ENCODE data around the gene PLXNA2.
A peak's percentile ranks its signal among the peaks of the same experiment; 100 is the strongest.

PLXNA2 gene, protein sequence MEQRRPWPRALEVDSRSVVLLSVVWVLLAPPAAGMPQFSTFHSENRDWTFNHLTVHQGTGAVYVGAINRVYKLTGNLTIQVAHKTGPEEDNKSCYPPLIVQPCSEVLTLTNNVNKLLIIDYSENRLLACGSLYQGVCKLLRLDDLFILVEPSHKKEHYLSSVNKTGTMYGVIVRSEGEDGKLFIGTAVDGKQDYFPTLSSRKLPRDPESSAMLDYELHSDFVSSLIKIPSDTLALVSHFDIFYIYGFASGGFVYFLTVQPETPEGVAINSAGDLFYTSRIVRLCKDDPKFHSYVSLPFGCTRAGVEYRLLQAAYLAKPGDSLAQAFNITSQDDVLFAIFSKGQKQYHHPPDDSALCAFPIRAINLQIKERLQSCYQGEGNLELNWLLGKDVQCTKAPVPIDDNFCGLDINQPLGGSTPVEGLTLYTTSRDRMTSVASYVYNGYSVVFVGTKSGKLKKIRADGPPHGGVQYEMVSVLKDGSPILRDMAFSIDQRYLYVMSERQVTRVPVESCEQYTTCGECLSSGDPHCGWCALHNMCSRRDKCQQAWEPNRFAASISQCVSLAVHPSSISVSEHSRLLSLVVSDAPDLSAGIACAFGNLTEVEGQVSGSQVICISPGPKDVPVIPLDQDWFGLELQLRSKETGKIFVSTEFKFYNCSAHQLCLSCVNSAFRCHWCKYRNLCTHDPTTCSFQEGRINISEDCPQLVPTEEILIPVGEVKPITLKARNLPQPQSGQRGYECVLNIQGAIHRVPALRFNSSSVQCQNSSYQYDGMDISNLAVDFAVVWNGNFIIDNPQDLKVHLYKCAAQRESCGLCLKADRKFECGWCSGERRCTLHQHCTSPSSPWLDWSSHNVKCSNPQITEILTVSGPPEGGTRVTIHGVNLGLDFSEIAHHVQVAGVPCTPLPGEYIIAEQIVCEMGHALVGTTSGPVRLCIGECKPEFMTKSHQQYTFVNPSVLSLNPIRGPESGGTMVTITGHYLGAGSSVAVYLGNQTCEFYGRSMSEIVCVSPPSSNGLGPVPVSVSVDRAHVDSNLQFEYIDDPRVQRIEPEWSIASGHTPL (N-terminal part only)

DNA sequence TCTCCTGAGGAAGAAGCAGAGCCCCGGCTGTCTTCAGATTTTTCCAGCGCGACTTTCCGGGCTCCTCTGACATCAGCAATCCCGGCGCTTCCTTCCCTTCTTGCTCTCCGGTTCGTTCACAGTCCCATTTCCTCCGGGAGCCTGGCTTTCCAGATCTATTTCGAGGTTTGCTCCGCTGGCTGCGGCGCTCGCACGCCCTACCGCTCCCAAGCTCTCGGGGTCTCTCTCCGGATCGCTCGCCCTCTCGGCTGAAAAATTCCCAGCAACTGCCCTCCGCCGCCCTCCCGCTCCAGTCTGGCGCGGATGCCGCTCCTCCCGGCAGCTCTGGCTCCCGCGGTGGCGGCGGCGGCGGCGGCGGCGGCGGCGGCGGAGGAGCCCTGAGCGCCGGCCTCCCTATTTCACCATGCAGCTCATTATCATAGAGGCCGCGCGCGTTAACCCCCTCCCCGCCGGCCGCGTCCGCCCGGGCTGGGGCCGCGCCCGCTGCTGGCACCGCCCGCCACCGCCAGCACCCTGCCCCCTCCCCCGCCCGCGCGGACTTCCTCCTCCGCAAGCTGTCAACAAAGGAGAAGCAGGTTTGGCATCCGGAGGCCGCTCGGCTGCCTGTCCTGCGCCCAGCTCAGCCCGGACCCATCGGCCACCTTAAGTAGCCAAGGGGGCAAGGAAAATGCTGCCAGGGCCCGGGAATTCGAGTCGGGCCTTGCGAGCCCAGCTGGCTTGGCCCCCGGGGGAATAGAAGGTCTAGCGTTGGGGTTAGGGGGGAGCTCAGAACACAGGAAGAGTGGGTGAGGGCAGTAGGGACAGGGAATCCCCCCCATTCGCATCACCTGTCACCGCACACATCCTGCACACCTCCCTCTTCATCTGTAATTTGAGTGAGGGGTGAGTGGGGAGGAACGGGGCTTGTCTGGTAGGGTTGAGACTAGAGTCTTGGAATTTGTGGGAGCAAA lies at the start of gene PLXNA2:
PLXNA2 (minus strand) TSS at position 418 of the 950 bp plus-strand sequence. CDS start 26,462 bp downstream, outside the sequence.
- DNase-seq: peak; percentile 84

DNA sequence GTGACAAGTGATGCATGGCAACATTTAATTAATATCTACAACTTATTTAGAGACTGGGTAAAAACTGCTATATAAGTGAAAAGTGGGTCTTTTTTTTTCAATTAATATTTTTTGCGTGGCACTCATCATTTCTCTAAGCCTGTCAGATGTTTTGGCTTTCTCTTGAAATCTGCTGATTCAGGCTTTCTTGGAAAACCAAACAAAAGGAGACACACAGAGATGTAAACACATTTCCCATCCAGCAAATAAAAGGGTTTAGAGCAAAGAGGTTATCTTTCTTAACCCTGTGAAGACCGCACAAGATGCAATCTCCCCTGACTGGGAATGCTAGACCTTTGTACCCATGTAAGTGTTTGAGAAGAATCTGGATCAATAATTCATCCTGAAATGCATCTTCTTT lies 48.7 kb upstream of the PLXNA2 start:
- DNase-seq: no peak

DNA sequence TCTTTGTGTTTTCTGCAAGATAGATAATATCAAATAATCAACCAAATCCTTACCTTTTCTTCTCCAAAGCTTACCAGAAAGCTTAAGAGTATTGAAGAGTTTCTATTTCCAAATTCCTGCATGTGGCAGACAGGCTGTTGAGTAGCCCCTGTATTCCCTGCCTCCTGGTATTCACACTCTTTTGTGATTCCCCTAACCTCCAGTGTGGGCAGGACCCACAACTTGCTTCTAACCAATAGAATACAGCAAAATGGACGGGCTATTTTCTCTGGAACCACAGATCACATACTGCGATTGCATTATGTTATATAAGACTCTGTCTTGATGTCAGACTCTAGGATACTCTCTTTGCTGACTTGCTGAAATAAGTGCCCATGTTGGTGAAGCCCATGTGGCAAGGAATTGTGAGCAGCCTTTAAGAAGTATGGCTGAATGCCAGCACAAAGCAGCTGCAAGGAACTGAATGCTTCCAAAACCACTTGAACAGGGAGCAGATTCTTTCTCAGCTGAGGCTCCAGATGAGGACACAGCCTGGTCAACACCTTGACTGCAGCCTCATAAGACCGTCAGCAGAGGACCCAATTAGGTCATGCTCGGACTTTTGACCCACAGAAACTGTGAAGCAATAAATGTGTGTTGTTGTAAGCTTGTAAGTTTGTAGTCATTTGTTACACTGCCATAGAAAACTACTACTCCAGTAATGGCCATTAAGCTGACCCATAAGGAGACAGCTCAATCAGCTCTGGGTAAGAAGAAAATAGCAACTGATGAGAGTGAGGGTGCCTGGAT lies 47.9 kb upstream of the PLXNA2 start:
- DNase-seq: no peak

DNA sequence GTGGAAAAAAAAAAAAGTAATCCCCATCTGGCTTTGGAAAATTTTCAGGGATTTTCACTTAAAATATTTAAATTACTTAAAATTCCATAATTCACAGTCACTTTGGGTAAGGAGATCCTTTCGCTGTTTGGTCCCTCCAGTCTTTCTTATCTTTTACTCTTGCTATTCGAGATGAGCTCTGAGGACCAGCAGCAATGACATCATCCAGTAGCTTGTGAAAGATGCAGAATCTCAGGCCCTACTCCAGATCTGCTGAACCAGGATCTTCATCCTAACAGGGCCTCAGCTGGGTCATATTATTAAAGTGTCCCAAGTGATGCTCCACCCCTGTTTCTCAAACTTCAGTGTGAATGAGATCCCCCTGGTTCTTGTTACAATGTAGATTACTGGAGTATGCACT lies 46.9 kb upstream of the PLXNA2 start:
- no peak for DNase-seq

DNA sequence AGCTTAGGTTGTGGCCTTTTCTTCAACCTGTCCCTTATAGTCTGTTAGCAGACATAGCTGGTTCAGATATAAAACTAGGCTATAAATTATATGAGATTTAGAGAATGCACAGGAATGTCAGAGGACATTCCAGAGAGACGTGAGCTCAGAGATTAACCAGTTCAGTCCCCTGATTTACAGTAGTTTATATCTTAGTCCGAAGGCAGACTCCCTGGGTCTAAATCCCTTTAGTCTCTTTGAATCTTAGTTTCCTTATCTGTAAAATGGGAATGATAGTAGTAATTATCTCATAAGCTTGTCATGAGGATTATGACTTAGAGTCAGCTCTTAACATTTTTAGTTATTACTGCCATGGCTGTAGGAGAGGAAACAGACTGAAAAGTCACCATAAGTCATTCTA lies 45.5 kb upstream of the PLXNA2 start:
- DNase-seq: no peak

DNA sequence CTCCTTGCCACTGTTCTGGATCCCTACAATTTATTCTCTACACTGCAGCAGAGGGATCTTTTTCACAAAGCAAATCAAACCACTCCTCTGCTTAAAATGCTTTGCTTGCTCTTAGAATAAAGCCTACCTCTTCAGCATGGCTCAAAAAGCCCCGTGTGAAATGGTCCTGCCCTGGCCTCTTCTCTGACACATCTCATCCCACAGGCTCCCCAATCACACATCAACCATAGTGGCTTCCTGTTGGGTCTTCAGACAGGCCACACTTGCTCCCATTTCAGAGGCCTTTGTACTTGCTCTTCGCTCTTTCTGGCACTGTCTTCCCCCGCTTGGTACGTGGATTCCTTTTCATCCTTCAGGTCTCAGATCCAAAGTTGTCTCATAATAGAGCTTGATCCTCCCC lies 44.3 kb upstream of the PLXNA2 start:
- no peak for DNase-seq

DNA sequence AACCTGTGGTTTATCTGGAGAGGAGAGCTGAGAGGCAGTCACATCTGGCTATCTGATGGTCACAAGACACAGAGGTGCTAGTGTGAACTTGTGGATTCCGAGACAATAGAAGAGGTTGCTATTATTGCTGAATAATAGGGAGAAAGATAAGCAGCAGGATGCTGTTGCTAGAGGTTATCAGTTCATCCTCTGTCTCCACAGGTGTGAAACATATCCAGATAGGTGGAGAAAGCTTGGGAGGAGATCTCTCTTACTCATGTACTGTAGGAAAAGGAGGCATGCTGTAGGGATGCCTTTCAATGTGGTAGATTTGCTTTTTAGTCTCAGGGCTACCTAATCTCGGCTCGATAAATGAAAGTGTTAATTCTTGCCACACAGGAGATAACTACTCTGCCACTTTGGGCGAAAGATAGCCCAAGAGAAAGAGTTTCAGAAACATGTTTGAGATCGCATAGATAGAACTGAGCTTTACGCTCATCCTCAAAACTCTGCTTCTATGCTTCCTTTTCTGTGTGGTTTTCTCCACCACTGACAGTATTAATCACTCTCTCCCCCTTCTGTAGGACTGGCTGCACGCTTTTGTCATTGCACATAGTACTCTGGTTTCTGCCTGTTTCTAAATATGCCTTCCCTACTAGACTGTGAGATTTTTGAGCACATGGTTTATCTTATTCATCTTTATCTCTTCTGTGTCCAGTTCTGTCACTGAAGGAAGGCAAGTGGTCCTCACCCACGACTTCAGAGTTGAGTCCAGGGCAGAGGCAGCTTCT lies 36.7 kb upstream of the PLXNA2 start:
- DNase-seq: no peak

DNA sequence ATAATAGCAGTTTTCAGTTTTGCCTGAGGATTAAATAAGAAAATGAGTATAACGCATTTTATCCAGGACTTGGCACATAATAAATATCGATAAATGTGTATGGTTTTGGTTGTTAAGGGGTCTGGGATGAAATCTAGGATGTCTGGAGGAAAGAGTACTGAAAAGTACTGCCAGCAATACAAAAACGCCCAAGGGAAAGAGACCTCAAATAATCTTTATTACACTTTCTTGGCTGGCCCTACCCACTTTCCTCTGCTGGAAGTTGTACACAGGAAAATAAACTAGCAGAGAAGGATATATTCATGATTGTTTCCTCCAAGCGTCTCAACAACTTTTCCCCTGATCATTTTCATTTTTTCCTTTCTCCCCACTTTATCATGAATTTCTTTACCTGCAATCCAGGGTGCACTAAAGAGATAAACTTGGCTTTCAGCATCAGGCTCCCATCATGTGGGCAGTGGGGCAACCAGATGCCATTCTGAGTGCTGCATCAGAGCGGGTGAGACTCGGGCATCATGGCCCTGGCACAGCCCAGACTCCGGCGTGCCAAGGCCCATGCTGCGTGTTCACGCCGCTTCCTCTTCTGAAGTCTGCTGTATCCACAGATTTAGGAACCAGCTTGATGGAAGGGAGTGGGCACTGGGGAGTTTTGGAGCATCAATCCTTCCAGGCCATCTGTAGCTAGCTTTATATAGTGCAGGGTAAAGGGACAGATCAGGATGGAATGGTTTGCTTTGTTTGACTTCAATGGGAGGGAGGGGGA lies 35.8 kb upstream of the PLXNA2 start:
- DNase-seq: no peak

DNA sequence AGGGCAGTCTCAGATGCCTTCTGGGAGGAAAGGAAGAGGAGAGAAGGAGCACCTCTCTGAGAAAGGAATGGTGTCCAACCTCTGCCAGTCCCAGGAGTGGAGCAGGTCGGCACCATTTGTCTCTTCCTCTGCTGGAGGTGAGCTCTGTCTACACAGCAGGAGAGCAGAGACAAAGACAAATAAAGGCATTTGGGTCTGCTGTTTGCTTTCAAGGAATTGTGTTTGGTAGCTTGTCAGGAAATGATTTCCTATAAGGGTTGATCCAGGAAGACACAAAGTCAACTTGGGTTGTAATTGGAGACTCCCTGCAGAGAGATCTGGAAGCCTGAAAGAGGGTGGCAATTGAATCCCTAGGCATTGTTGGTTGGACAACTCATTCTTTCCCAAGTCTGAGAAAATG lies 34.5 kb upstream of the PLXNA2 start:
- DNase-seq: no peak

DNA sequence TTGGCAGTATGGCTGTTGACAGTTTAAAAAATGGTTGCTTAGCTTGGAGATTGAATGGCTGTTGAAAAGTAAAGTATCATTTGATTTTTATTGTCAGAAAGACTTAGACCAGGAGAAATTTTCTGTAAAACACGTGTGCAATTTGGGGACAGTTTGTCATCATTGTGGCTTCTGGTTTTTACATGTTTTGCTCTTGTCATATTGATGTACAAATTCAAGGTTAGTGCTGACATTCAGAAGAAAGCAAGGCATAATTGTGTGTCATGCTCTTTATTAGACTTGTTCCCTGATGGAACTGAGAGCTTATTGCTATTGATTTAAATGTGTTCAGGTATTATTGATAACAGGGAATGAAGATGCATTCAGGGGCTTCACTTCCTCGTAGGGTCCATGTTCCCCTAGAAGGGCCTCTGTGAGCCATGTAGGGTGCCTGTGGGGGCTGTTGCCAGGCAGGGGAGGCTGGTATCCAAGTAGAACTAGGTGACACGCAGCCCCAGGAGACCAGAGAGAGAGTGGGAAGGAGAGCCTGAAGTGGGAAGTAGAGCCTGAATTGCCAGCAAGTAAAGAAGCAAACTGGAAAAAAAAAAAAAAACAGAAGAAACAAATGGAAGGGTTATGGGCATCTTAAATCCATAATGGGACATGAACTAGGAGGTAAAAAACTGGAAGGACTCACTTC lies 32.7 kb upstream of the PLXNA2 start:
- no peak for DNase-seq

DNA sequence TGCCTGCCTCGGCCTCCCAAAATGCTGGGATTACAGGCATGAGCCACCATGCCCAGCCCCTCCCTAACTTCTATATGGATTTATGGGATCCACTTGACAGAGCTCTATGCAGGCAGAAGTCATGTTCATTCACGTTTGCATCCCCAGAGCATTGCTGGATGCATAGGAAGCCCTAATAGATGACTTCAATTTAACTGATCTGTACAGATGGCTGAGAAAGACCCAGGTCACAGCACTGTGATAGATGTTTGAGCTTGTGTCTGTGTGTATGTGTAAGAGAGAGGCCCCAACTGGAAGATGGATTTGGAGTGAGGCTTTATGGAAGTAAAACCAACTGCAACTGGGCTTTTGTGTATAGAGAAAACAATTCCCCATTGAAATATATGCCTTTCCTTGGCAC lies 30.9 kb upstream of the PLXNA2 start:
- no peak for DNase-seq

DNA sequence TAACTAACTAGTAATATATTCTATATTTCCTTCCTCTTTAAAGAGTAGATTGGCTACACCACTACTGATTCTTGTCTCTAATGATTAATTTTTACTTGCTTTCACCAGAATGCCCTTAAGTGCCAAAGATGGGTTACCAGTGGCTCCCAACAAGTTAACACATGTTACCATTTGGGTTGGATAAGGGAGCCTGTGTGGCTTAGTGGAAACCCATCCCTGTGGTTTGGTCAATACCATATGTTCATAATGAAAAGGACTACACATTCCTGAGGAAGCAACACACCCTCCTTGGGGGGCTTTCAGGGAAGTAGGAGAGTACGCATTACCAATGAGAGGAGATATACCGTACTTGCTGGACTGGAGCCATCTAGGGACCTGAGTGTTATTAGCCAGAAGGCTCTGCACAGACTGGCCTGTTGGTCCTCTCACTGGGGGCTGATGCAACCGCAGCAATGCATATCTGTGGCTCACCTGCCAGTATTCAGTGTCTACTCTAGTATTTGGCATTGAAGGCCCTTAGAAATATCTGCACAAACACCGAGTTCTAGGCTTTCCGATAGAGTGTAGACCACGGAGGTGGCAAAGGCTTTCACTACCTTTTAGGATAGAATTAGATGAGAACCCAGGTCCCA lies 29.3 kb upstream of the PLXNA2 start:
- no peak for DNase-seq

DNA sequence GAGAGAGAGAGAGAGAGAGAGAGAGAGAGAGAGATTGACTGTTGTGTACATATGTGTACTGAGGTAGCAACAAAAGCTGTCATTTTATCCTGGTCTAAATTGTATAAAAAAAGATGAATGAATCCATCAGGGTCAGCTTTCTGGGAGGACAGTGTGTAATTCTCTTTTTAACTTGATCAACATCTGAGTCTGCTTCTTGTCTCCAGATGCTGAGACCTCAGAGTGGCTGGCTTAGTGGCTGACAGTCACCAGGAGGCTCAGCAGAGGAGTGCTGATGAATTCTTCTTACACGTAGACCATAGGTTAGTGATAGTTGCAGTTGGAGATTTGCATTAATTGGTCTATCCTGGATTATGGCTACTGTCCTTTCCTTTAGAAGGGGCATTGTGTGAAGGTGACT lies 28.5 kb upstream of the PLXNA2 start:
- DNase-seq: no peak

DNA sequence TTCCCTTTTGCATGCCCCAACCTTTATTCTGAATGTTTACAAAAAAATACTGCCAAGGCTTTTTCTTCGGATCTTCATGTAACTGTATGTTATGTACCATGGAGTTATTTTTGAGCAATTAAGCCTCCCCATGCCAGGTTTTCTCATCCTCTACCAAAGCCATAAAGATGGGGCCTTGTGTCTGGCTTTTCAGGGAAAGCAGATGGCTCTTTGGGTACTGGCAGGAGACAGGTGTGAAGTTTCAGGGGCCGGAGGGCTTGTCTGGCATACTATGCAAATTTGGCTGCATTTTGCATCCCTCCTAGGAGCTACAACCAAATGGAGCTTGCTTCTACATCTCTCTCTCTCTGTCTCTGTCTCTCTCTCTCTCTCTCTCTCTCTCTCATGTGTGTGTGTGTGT lies 28.1 kb upstream of the PLXNA2 start:
- no peak for DNase-seq

DNA sequence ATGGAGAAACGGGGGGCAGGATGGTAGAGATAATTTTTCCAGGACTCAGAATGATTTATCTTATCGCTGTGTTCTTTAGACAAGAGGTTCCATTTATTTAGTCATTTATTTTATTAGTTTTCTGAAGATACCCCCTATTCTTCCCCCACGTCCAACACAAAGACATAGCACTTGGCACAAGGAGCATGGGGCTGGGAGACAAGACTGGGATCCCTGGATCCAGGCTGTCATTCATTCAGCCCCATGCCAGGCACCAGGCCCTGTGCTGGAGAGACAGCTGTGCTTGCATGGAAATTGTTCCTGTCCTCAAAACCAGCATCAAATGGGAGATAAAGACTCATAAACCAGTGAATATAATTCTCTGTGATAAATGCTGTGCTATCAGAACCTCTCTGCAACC lies 27.1 kb upstream of the PLXNA2 start:
- no peak for DNase-seq

DNA sequence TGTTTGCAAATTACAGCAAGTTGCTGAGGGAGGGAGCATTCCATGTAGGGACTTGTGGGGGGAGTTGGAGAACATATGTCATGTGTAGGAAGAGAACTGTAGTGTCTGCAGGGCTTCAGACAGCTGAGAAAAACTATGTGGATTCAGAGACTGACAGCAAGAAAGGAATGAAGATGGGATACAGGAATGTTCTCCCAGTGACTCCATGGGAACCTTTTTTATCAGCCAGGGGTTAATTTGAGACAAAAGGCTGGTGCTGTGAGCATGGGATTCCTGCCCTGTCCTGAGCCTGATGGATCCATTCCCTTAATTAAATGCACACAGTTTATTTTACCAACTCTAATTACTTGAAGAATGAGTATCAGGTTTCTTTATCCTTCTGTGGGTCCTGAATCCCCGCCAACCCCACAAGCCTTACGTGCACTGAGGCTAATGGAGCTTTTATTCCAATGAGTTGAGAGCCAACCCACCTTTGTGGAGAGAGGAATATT lies 26.5 kb upstream of the PLXNA2 start:
- DNase-seq: peak; percentile 27

DNA sequence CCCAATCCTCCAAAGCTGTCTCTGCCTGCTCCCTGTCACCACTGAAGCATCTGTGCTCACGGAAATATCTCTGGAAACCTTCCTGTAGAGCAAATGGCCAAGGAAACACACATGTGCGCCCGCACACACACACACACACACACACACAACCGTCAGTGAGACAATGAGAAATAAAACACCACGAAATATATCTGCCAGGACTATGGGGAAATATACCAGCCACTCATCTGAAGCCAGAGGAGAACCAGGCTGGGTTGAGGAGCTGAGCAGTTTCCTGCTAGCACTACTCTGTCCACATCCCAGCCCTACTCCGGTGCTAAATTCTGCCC lies 25.1 kb upstream of the PLXNA2 start:
- no peak for DNase-seq

DNA sequence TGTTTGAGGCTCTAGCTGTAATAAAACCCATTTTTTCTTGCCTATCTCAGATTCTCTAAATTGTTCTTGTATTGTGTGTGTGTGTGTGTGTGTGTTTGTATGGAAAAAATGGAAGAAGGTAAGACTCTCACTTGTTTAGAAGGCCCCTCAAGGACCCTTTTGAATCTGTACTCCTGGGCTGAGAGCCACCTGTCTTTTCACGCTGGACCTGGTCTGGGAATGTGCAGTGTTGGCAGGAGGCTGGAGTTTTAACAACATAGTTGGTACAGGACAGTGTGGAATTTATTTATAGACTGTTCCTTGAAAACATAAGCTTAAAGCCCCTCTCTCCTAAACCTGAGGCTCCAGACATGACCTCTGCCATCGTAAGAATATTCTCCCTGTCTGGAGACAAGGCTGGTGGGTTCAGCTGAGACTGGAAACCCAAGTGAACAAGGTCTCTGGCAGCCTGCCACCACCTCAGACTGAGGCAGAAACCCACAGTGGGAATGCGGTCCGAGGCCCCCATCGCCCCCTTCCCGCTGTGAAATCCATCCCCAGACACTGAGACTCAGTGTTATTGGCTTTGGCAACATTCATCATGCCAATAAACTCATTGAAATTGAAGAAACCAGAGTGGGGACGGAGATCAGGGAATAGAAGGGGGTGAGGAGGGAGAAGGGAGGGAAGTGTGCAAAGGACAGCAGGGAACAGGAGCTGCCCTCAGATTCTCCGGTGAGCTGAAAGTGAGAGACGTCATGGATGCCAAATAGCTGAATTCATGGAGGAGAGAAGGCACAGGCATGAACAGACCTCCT lies 24.6 kb upstream of the PLXNA2 start:
- no peak for DNase-seq
